GM18858 (cell line): ENCODE measurements around the gene MMP28.

ENCODE experiments used
- ATAC-seq: cut with Tn5 transposase; IDR thresholded peaks from one replicate; pipeline ENCODE4 v1.9.1; 2021; ENCODE audit not compliant: unreplicated experiment

The MMP28 gene

DNA sequence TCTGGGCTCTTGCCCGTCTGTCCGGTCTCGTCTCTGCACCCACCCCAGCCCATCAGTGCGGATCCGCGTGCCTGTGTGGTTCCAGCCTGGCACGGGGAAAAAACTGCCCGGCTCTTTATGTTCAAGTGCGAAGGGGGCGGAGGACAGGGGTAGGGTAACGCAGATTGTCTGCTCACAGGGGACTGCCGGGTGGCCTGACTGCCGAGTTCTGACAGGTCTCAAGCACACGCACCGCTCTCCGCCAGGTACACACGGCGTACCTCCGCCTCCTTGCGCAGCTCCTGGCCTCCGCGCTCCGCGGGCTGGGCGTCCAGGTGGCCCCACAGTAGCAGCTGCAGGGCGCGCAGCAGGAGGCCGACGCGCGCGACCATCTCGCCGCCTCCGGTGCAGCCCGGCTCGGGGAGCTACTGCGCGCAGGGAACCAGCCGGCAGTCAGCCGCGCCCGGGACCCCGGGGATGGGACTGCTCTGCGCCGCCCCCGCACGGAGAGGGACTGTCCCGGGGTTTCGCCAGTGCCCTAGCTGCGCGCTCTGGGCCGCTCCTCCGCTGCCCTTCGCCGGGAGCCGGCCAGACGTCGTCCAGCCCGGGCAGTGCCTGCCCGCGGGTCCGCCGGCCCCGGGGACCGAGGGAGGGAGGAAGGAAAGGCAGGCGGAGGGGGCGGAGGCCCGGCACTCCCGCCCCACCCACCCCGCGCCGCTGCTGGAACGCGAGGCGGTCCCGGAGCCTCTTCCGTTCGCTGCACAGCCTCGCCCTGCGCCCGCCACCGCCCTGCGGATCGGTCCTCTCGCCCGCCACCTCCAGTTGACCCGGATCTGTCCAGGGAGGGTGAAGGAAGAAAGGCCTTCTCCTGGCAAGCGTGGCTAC lies at the start of gene MMP28:
Gene MMP28, minus strand, starts transcription at position 635 of the 864 bp plus-strand sequence. Its CDS starts 264 bp downstream, at position 371.
- ATAC-seq: no peak

DNA sequence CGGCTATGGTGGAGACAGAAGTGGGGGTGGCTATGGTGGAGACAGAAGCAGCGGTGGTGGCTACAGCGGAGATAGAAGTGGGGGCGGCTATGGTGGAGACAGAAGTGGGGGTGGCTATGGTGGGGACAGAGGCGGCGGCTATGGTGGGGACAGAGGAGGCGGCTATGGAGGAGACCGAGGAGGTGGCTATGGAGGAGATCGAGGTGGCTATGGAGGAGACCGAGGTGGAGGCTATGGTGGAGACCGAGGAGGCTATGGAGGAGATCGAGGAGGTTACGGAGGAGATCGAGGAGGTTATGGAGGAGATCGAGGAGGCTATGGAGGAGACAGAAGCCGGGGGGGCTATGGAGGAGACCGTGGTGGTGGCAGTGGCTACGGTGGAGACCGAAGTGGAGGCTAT lies 49.1 kb upstream of the MMP28 start:
- no peak for ATAC-seq

- ATAC-seq: no peak
These were observed 48.3 kb upstream of the MMP28 start for GRCh38 chr17:35843698-35844097.

- ATAC-seq: no peak
These were observed 46.8 kb upstream of the MMP28 start for GRCh38 chr17:35842239-35842638.

DNA sequence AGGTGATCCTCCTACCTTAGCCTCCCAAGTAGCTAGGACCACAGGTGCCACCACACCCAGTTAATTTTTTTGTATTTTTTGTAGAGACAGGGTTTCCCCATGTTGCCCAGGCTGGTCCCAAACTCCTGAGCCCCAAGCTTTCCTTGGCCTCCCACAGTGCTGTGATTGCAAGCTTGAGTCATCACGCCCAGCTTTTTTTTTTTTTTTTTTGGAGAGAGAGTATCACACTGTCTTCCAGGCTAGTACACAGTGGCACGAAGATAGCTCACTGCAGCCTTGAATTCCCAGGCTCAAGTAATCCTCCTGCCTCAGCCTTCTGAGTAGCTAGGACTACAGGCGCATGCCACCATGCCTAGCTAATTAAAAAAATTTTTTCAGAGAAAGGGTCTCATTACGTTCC lies 46.1 kb upstream of the MMP28 start:
- ATAC-seq: no peak

- no peak for ATAC-seq
These were observed 45.7 kb upstream of the MMP28 start for GRCh38 chr17:35841101-35841500.

- ATAC-seq: no peak
These were observed 29.8 kb upstream of the MMP28 start for GRCh38 chr17:35825206-35825605.

DNA sequence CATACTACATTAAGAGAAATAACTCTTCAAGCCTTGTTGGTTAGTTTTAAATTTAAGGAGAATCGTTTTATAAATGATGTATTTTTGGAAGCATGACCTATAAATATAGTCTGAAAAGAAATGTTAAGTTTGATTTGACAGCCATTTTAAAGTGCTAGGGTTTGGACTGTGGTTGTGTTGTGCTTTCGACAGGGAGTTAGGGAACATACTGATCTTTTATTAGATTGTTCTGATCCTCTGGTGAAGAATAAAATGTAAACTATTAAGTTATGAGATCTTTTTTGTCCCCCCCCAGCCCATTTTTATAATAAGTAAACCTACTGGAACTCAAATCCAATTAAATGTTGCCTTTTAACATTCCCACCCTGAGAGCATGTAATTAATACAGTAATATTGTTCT lies 25.9 kb upstream of the MMP28 start:
- ATAC-seq: no peak

GRCh38 chr17:35819455-35819854 lies 24.0 kb upstream of the MMP28 start:
- ATAC-seq: no peak

DNA sequence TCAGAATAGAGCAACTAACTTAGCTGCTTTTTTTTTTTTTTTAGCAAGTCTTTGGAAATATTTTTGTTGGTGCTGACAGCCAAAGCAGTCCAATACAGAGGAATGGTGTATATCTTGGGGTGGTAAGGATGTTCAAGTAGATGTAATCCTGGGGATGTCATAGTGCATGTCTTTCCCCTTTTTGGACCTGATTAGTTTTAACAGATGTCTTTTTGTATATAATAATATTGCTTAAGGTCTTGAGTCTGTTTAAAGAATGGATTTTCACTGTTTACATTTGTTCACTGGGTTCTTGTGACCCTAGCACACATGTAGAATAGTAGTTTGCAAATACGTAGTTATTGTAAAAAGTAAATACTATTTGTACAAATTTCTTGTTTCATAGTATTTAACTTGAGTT lies 21.8 kb upstream of the MMP28 start:
- ATAC-seq: no peak

DNA sequence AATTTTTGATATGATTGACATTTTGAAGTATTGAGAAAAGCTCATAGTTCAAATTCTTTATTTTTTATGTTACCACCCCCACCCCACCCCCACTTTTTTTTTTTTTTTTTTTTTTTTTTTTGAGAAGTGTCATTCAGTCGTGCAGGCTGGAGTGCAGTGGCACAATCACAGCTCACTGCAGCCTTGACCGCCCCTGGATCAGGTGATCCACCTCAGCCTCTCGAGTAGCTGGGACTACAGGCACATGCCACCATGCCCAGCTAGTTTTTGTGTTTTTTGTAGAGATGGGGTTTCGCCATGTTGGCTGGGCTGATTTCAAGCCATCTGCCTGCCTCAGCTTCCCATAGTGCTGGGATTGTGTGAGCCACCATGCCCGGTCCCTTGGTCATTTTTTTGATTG lies 21.3 kb upstream of the MMP28 start:
- ATAC-seq: no peak

GRCh38 chr17:35812456-35812855 lies 17.0 kb upstream of the MMP28 start:
- no peak for ATAC-seq

DNA sequence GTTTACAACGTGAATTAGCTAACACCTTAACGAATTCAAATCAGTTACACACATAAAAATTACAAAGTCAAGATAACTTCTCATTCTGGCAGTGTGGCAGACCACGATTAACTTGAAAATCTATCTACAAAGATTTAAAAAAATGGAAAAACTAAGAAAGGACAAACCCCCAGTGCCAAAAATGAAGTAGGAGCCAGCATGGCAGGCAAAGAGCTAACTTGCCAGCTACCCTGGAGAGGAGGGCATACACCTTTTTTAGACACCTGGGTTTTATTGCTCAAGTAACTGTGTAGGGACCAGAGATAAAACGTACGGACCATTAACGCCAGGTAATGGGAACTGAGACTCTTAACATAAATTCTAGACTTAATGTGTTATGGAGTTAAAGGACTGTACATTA lies 16.3 kb upstream of the MMP28 start:
- ATAC-seq: no peak

- ATAC-seq: no peak
These were observed 14.5 kb upstream of the MMP28 start for GRCh38 chr17:35809855-35810461.

DNA sequence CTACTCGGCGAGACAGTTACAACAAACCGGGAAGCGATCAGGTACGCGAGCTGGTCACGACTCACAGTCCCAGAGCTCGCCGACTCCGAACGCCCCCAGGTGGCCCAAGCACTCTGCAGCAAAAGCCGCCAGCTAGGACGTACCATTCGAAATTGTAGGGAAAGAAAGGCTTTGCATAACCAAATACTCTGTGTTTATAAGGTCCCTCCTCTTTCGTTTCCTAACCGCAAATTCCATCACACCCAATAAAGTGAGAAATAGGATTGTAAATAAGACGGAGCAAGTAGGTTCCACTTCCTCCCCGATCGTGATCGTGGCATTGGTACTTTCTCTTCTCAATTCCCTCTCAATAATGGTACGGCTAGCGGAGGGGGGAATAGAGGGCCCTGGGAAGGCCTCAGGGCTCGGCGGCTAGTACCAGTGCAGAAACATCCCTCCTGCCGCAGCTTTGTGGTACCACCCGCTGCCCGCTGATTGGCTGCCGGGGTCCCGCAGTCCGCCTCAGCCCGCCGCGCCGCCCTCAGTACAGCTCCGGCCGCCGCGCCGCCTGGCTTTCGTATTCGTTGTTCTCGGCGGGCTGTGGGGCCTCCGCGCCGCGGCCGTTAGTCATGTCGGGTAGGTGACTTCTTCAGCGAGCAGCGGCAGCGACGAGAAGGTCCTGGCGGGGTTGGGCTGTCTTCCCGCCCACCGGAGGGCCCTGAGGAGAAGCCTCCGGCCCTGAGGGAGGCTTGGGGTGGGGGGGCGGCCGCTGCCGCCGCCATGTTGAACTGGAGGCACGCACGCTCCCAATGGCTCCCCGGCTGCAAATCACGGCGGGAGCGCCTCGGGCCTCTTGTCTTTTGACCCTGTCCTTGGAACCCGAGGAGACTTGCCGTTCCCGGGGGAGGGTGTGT lies 13.8 kb upstream of the MMP28 start, which contains the start of gene TAF15:
Gene TAF15, plus strand, starts transcription at position 523 of the 893 bp plus-strand sequence. Its CDS starts 86 bp downstream, at position 609.
- peak; percentile 74 for ATAC-seq

- ATAC-seq: no peak
These were observed 13.0 kb upstream of the MMP28 start for GRCh38 chr17:35808240-35808961.

DNA sequence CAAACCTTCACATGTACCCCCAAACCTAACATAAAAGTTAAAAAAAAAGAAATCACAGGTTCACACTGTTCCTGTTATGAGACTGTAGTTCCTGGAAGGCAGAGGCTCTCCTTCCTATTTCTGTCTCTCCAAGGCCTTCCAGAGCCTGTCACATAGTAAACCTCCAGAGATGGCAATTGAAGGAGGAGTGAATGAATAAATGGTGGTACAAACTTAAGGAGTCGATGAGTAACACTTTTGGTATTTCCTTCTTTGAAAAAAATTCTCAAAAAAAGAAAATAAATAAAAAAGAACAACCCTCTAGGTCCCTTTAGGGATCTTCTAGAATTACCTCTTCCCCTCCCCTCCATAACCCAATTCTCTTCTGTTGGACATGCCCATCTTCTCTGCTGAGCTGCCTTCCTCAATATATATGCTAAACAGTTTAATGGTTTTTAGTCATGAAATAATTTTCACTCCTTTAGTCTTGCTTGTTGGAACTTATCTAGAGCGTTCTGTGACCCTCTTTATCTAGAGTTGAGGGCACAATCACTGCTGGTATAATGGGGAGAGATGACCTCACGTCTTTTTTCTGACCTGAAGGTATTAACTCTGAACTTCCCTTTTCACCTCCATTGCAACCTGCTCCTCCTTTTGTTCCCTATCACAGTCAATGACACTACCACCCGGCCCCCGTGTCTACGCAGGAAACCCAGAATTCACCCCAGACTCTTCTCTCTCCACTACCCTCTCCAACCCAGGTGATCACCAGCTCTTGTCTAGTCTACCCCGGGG lies 12.1 kb upstream of the MMP28 start:
- ATAC-seq: no peak

- ATAC-seq: no peak
These were observed 9.3 kb upstream of the MMP28 start for GRCh38 chr17:35804658-35805192.

- ATAC-seq: no peak
These were observed 6.3 kb upstream of the MMP28 start for GRCh38 chr17:35801583-35802224.
